Activated CD4-positive, CD25-positive, alpha-beta regulatory T cell treated with anti-CD3 and anti-CD28 coated beads, Interleukin-2, amount 50 U/mL, for 24 hours (primary cell): ENCODE measurements around the gene DPF3.

Source experiments
- ATAC-seq, 2 donors: fragments of 150-1000 bp; cut with Tn5 transposase; one replicate each; pipeline ENCODE4 v1.10.0; 2021; ENCODE audit warnings: mild to moderate bottlenecking in 1 of 2, moderate library complexity in 1 of 2

Gene DPF3

GRCh38 chr14:72904218-72904617 lies 10.3 kb upstream of the DPF3 start:
- ATAC-seq, result no peak

- no peak for ATAC-seq
Measured at GRCh38 chr14:72903716-72904115, 9.8 kb upstream of the DPF3 start.

GRCh38 chr14:72902801-72903530 lies 9.1 kb upstream of the DPF3 start:
- no peak for ATAC-seq

GRCh38 chr14:72901361-72901760 lies 7.5 kb upstream of the DPF3 start:
- no peak for ATAC-seq

- no peak for ATAC-seq
Measured at GRCh38 chr14:72898448-72898847, 4.5 kb upstream of the DPF3 start.

- ATAC-seq, result no peak
Measured at GRCh38 chr14:72894623-72895378, 900 bp upstream of the DPF3 start.

- ATAC-seq, result no peak
Measured at GRCh38 chr14:72894323-72894622, 372 bp upstream of the DPF3 start.

GRCh38 chr14:72892879-72893635 lies 844 bp downstream of the DPF3 start:
- ATAC-seq, result no peak

- no peak for ATAC-seq
Measured at GRCh38 chr14:72892103-72892878, 1.6 kb downstream of the DPF3 start.

- ATAC-seq, result no peak
Measured at GRCh38 chr14:72891666-72892102, 2.2 kb downstream of the DPF3 start.

GRCh38 chr14:72889366-72889765 lies 4.5 kb downstream of the DPF3 start:
- ATAC-seq, result no peak

- ATAC-seq, result no peak
Measured at GRCh38 chr14:72888636-72889201, 5.2 kb downstream of the DPF3 start.

GRCh38 chr14:72888192-72888591 lies 5.7 kb downstream of the DPF3 start:
- no peak for ATAC-seq

GRCh38 chr14:72887514-72887913 lies 6.4 kb downstream of the DPF3 start:
- ATAC-seq, result no peak

- no peak for ATAC-seq
Measured at GRCh38 chr14:72884386-72884785, 9.5 kb downstream of the DPF3 start.

GRCh38 chr14:72883961-72884360 lies 9.9 kb downstream of the DPF3 start:
- no peak for ATAC-seq

- no peak for ATAC-seq
Measured at GRCh38 chr14:72883109-72883508, 10.8 kb downstream of the DPF3 start.

- ATAC-seq, result no peak
Measured at GRCh38 chr14:72882463-72882862, 11.4 kb downstream of the DPF3 start.

GRCh38 chr14:72882047-72882446 lies 11.9 kb downstream of the DPF3 start:
- no peak for ATAC-seq

GRCh38 chr14:72881543-72881942 lies 12.4 kb downstream of the DPF3 start:
- no peak for ATAC-seq

- ATAC-seq, result no peak
Measured at GRCh38 chr14:72880820-72881219, 13.1 kb downstream of the DPF3 start.

GRCh38 chr14:72880164-72880563 lies 13.7 kb downstream of the DPF3 start:
- no peak for ATAC-seq

- no peak for ATAC-seq
Measured at GRCh38 chr14:72879431-72879830, 14.5 kb downstream of the DPF3 start.
